Ishikawa (cell line): ENCODE results near the gene PGRMC1.

ENCODE experiments used
- CEBPB ChIP-seq: IDR thresholded peaks from 2 replicates; pipeline ENCODE4 v1.6.1; 2012
- CREB1 ChIP-seq: IDR thresholded peaks from 2 replicates; pipeline ENCODE4 v1.6.1; 2012; ENCODE audit warnings: low read depth
- EGR1 ChIP-seq: IDR thresholded peaks from 2 replicates; pipeline ENCODE4 v1.6.1; 2012
- EP300 ChIP-seq: IDR thresholded peaks from 2 replicates; pipeline ENCODE4 v1.6.1; 2012; ENCODE audit warnings: borderline replicate concordance
- FOXM1 ChIP-seq: IDR thresholded peaks from 2 replicates; pipeline ENCODE4 v1.6.1; 2012; ENCODE audit warnings: low read depth, borderline replicate concordance
- MAX ChIP-seq: IDR thresholded peaks from 2 replicates; pipeline ENCODE4 v1.6.1; 2012
- RAD21 ChIP-seq: IDR thresholded peaks from 2 replicates; pipeline ENCODE4 v1.6.1; 2012; ENCODE audit warnings: low read depth
- TAF1 ChIP-seq: IDR thresholded peaks from 2 replicates; pipeline ENCODE4 v1.6.1; 2012; ENCODE audit warnings: low read depth, mild to moderate bottlenecking
- TCF12 ChIP-seq: IDR thresholded peaks from 2 replicates; pipeline ENCODE4 v1.6.1; 2012; ENCODE audit warnings: low read depth
- TEAD4 ChIP-seq: IDR thresholded peaks from 2 replicates; pipeline ENCODE4 v1.6.1; 2012
- USF1 ChIP-seq: IDR thresholded peaks from 2 replicates; pipeline ENCODE4 v1.6.1; 2012
- YY1 ChIP-seq: IDR thresholded peaks from 2 replicates; pipeline ENCODE4 v1.6.1; 2012; ENCODE audit warnings: low read depth
- ZBTB7A ChIP-seq: IDR thresholded peaks from 2 replicates; pipeline ENCODE4 v1.6.1; 2012; ENCODE audit warnings: low read depth
- TF ChIP-seq, protein P1 (sequence below): IDR thresholded peaks from 2 replicates; pipeline ENCODE4 v1.6.1; 2012; ENCODE audit warnings: low read depth, mild to moderate bottlenecking

DNA sequence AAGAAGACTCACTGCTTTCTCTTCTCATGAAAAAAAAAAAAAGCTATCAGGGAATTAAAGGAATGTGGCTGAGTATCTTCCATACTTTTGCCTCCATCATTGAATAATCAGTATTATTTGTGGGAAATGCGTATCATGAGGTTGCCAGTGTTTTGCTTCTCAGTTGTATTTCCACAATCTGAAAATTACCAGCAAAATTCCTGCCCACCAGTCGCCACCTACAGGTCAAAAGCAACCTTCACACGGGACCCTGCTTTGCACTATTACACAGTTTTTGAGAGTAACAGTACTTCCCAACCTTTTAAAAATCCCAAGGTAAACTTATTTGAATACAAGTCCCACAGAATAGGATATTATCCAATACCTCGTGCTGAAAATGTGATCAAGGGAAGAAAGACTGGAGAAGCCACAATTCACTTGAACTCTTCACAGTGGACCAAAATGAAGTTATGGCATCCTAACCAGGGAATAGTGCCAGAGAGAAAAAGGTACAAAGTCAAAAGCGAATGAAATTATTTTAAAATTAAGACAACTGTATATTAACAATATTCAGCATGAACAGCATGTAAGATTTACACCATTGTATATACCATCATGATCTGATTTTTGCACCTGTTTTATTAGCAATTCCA, 30.4 kb downstream of the PGRMC1 start:
- TF ChIP-seq TAF1 (no peak), CEBPB (no peak), EP300 (no peak), YY1 (no peak), MAX (no peak), ZBTB7A (no peak), EGR1 (no peak), USF1 (no peak), FOXM1 (no peak), RAD21 (peak; percentile 55), TCF12 (no peak), CREB1 (no peak), TEAD4 (peak; percentile 13; the same call in 1 of the 2 replicates)
- TF ChIP-seq, protein P1, sequence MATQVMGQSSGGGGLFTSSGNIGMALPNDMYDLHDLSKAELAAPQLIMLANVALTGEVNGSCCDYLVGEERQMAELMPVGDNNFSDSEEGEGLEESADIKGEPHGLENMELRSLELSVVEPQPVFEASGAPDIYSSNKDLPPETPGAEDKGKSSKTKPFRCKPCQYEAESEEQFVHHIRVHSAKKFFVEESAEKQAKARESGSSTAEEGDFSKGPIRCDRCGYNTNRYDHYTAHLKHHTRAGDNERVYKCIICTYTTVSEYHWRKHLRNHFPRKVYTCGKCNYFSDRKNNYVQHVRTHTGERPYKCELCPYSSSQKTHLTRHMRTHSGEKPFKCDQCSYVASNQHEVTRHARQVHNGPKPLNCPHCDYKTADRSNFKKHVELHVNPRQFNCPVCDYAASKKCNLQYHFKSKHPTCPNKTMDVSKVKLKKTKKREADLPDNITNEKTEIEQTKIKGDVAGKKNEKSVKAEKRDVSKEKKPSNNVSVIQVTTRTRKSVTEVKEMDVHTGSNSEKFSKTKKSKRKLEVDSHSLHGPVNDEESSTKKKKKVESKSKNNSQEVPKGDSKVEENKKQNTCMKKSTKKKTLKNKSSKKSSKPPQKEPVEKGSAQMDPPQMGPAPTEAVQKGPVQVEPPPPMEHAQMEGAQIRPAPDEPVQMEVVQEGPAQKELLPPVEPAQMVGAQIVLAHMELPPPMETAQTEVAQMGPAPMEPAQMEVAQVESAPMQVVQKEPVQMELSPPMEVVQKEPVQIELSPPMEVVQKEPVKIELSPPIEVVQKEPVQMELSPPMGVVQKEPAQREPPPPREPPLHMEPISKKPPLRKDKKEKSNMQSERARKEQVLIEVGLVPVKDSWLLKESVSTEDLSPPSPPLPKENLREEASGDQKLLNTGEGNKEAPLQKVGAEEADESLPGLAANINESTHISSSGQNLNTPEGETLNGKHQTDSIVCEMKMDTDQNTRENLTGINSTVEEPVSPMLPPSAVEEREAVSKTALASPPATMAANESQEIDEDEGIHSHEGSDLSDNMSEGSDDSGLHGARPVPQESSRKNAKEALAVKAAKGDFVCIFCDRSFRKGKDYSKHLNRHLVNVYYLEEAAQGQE: no peak
